SIG-M5 (cell line): ENCODE data around the gene SDK1.

Experiments used
- DNase-seq: peaks from one replicate; lab custom pipeline; 2025; lab: John Stamatoyannopoulos, UW

Gene SDK1

GRCh38 chr7:3292694-3293093, 8.4 kb upstream of the SDK1 start:
- no peak for DNase-seq

GRCh38 chr7:3294432-3295100, 6.5 kb upstream of the SDK1 start:
- no peak for DNase-seq

- DNase-seq: no peak
These were observed 3.8 kb upstream of the SDK1 start for GRCh38 chr7:3297105-3297819.

- no peak for DNase-seq
These were observed 816 bp upstream of the SDK1 start for GRCh38 chr7:3300221-3300650.

- DNase-seq: no peak
These were observed 338 bp downstream of the SDK1 start for GRCh38 chr7:3301449-3301731.

- DNase-seq: no peak
These were observed 973 bp downstream of the SDK1 start for GRCh38 chr7:3301831-3302618.

GRCh38 chr7:3302681-3303320, 1.7 kb downstream of the SDK1 start:
- DNase-seq: no peak

- no peak for DNase-seq
These were observed 3.1 kb downstream of the SDK1 start for GRCh38 chr7:3304131-3304530.

GRCh38 chr7:3307435-3307834, 6.4 kb downstream of the SDK1 start:
- DNase-seq: no peak

GRCh38 chr7:3309140-3309539, 8.1 kb downstream of the SDK1 start:
- no peak for DNase-seq

GRCh38 chr7:3309956-3310355, 8.9 kb downstream of the SDK1 start:
- DNase-seq: no peak

- DNase-seq: no peak
These were observed 9.8 kb downstream of the SDK1 start for GRCh38 chr7:3310884-3311283.

- DNase-seq: no peak
These were observed 11.5 kb downstream of the SDK1 start for GRCh38 chr7:3312583-3312982.

GRCh38 chr7:3318874-3319273, 17.8 kb downstream of the SDK1 start:
- DNase-seq: no peak

- DNase-seq: no peak
These were observed 20.2 kb downstream of the SDK1 start for GRCh38 chr7:3321206-3321605.

GRCh38 chr7:3321745-3322144, 20.7 kb downstream of the SDK1 start:
- DNase-seq: no peak

GRCh38 chr7:3326246-3326645, 25.2 kb downstream of the SDK1 start:
- no peak for DNase-seq

GRCh38 chr7:3327099-3327498, 26.0 kb downstream of the SDK1 start:
- no peak for DNase-seq

- DNase-seq: no peak
These were observed 26.6 kb downstream of the SDK1 start for GRCh38 chr7:3327655-3328054.

- no peak for DNase-seq
These were observed 31.3 kb downstream of the SDK1 start for GRCh38 chr7:3332308-3332707.

- no peak for DNase-seq
These were observed 32.8 kb downstream of the SDK1 start for GRCh38 chr7:3333861-3334260.

GRCh38 chr7:3336042-3336665, 35.1 kb downstream of the SDK1 start:
- DNase-seq: no peak
